Right ventricle myocardium inferior (tissue), 1 donor: ENCODE measurements around the gene TMEM200C. TPM values are rescaled to one million over a fixed set of nuclear protein-coding genes. Genes with fewer than 3 reads are reported as not detected.
"Not testable (repeated sequence)": the region's sequence is repeated elsewhere in the genome, so short reads cannot be mapped to it uniquely, and the experiment has no call there.

ENCODE experiments used
- ATAC-seq: fragments of 200-7000 bp; cut with Tn5 transposase; one replicate; pipeline ENCODE4 v1.9.1; 2020; ENCODE audit warnings: mild to moderate bottlenecking, moderate library complexity
- DNase-seq: peaks from one replicate; pipeline ENCODE4 v3.0.0; 2021; ENCODE audit errors: missing footprints
- intact Hi-C: fragments of 100-400 bp; cut with DNase I; formaldehyde crosslinking; loops from one replicate; pipeline ENCODE4 v1.11.0; 2022
- total RNA-seq: library from RNA; stranded (reverse); fragmentation: NEBNext Ultra II Directional; extraction: Animal tissue kit (Norgen Biotek cat#: 25700); gene quantifications from one replicate; pipeline ENCODE4 v1.2.1, GENCODE V29; 2021
- donor health status: DM: no; HTN: yes; CAD: no; lungs with severe emphysema.

TMEM200C gene
- total RNA-seq, 1 donor from 2014 or later: 0.95 TPM

DNA sequence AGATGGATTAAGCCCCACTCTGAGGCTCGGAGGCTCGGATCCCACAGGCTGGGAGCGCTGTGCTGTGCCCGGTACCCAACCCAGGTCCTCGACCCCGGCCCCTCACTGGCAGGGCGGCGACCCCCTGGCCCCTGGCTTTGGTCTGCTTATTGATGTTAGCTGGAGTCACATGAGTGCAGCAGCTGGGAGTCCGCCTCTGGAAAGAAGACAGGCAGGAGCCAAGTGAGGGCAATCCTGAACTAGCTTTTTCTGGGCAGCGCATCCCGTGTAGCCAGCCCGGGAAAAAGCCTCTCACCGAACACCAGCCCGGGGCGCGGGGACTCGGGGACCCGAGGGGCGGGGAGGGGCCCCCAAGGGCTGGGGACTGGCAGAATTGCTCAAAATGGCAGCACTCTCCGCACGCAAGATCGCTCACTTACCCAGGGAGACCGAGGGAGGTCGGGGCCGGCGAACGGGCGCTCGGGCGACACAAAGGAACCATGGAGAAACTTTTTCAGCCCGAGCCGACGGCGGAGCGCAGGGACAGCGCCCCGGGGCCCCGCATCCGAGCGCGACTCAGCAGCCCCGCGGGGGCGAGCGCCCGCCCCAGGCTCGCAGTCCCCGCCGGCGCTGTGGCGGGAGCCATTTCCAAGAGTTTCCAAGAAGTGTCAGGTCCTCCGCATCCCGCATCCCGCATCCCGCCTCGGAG lies 567 bp downstream of the TMEM200C start:
- DNase-seq (peak; percentile 63), ATAC-seq (no peak)
- intact Hi-C loops: loop anchor here (10.0 kb wide), 1 partner anchor 250 kb away; no protein-coding TSS in a partner anchor

DNA sequence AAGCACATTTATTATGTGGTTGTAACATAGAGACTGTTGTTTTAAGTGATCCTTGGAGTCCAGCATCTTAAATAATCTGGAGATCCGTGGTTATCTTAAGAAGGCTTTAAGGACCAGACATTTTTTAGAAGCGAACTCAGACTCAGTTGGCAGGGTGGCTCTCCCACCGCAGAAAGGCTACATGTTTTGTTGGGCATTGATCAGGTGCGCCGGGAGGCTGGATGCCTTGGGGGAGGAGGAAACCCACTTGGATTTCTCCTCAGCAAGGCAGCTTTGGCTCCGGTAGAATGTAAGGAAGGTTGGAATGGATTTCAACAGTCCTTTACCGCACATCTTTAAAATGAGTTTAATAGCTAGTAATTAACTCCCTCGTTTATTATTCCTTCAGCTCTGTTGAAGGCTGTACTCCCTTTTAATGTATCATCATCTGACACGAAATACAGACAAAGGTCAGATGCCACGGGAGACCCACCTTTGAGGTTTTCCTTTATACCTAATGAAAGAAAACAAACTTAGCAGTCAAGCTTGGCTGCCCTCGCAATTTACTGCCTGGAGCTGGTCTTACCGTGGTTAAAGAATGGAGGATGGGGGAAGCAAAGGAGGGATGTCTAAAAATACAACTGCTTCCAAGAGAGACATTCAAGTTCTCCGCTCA lies 1.2 kb downstream of the TMEM200C start:
- intact Hi-C loops: loop anchor here (10.0 kb wide), 1 partner anchor 251 kb away; no protein-coding TSS in a partner anchor
- no peak for DNase-seq
- ATAC-seq: no peak

DNA sequence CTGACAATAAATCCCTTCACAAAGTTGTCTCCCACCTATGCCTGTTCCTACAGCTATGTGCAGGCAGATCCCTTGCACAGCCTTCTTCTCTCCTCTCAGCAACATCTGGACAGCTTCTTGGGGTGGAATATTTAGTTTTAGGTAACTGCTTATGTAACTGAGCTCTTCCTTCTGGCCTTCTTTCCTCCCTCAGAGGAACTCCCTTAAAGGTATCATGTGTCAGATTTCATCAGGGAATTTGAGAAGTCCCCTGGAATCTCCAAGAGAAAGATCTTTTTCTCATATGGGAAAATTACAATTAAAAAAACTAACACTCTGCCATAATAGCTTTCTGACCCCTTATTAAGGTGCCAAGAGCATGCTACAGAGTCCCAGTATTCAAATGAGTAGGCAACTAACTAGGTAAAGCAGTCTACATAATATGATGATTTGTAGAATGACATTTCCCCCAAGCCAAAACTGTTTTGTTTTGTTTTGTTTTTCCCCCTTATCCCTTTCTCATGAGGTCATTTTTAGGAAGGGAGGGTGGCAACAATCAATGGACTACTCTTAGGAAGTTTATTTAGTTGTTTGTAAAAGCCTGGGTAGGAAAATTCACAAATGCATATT lies 2.4 kb downstream of the TMEM200C start:
- ATAC-seq: no peak
- DNase-seq: no peak
- intact Hi-C loops: loop anchor here (10.0 kb wide), 1 partner anchor 252 kb away; no protein-coding TSS in a partner anchor

DNA sequence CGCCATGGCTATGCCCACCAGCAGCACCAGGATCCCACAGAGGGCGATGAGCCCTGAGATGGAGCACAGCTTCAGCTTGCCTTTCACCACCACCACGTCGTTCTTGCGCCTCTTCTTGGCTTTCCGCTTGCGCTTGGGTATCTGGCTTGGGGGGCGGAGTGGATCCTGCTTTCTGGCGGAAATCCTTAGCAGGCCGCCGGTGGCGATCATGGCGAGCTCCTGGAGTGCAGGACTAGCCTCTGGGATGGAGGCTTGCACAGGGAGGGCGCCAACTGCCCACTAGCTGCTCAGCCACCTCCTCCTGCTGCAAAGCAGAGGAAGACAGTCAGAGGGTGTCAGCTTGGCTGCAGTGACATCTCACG lies 3.5 kb downstream of the TMEM200C start:
- no peak for ATAC-seq
- no peak for DNase-seq
- intact Hi-C loops: loop anchor here (10.0 kb wide), 1 partner anchor 253 kb away; no protein-coding TSS in a partner anchor

DNA sequence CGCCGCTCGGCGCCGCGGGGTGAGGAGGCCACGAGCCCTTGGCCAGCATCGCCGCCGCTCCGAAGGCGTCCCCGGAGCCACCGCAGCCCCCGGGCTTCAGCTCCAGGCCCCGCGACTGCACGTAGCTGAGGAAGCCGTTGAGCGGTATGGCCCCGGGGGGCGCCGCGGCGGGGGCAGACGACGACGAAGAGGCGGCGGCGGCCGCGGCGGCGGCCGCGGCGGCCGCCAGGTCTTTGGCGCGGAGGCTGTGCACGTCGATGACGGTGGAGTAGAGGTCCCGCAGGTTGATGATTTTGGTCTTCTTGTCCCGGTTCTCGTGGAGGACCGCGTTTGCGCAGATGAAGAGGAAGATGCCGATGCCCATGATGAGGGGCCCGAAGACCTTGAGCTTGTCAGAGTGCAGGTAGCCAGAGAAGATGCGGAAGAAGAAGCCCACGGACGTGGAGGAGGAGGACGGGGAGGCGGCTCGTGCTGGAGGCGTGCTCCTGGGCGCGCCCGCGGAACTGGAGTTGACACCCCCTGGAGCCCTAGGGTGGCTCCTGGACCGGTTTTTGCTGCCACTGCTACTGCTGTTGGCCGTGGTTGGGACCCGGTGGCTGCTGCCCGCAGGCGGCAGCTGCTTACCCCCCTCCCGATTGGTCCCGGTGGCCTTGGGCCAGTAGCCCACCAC lies 4.0 kb downstream of the TMEM200C start:
- ATAC-seq (no peak), DNase-seq (no peak)
- intact Hi-C loops: loop anchor here (10.0 kb wide), 1 partner anchor 253 kb away; no protein-coding TSS in a partner anchor

DNA sequence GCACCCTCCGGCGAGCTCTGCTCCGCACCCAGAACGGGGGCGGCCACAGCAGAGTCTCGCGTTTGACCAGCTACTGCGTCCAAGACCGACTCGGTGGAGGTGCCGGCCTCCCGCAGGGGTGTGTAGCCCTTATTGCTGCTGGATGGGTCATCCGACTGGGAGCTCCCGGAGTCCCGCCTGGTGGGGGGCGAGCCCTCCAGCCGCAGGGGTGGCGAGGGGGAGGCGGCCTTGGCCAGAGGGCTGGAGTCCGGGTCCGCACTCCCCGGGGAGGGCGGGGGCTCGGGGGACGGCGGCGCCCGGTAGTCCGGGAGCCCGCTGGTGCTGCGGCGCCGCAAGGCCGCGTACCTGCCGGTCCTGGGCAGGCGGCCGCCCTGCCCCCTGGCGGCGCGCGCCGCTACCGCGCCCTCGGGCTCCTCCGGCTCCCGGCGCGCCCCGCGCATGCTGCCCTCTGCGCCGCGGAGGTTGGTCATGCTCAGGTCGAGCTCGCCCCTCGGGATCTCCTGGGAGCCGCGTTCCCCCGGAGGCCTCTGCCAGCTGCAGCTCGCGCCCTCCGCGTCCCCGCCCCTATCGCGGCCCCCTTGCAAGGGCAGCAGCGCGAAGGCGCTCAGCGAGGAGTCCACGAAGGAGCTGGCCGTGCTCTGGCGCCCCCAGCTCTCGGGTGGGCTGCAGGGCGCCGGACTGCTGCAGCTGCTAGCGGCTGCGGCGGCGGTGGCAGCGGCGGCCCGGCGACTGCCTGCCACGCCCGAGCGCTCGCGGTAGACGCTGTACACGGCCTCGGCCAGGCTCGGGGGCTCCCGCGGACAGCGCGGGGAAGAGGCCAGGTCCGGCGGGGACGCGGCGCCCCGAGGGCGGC lies 4.8 kb downstream of the TMEM200C start:
- intact Hi-C loops: loop anchor here (10.0 kb wide), 1 partner anchor 254 kb away; no protein-coding TSS in a partner anchor

DNA sequence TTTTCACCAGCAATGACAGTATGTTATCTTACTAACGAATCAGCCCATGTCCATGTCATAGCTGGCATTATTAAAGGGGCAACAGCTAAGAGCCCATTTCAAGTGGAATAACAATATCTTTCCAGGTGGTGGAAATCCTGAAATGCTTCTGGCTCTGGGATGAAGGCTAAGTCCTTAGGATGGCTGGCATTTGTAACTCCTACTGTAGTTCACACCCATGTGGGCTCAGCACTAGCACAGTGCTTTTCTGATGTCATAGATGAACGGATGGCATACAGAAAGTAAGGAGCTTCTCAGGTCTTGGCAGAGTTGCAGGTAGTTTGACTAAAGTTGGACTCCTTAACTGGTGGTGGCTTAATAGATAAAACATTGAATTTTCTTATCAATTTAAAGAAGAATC lies 10.0 kb downstream of the TMEM200C start:
- intact Hi-C loops: no loop called here
- no peak for ATAC-seq

More for the DNA sequence above, 4.8 kb downstream of the TMEM200C start:
- DNase-seq (no peak), ATAC-seq (peak; percentile 84)

DNA sequence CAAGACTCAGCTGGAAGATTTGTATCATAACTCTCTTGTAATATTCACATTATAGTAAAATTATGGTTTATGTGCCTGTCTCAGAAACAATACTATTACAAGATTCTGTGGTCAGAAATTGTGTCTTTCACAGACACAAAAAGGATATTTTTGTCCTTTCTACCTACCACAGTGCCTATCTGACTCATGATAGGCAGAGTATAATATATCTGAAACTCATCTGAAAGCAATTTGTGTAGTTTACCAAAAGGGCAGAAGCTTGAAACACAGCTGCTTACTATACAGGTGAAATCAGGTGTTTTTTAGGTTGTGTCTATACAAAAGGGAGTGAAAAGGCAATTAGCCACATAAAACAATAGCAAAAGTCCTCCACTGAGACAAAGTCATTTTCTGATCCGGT lies 10.9 kb downstream of the TMEM200C start:
- ATAC-seq: no peak
- intact Hi-C loops: loop anchor here (5.0 kb wide), 1 partner anchor 1003 kb away; no protein-coding TSS in a partner anchor
- no peak for DNase-seq

More for the DNA sequence above, 10.0 kb downstream of the TMEM200C start:
- DNase-seq: no peak

DNA sequence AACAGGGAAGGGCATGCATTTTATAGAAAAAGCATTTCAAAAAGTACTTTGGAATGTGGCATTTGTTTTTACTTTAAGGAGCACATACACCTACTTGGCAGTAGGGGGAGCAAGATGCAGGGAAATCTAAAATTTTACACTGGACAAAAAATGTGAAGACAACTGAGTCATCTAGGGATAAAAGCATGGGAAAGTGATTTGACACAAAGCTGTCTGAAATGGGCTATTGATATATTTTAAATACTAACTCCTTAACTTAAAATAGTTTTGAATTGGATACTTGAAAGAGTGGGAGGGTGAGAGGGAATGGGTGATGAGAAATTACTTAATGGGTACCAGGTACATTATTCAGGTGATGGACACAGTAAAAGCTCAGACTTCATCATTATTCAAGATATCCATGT lies 15.8 kb downstream of the TMEM200C start:
- ATAC-seq (no peak), DNase-seq (no peak)
- intact Hi-C loops: loop anchor here (2.0 to 5.0 kb wide), 3 partner anchors 339 to 603 kb away; no protein-coding TSS in a partner anchor

DNA sequence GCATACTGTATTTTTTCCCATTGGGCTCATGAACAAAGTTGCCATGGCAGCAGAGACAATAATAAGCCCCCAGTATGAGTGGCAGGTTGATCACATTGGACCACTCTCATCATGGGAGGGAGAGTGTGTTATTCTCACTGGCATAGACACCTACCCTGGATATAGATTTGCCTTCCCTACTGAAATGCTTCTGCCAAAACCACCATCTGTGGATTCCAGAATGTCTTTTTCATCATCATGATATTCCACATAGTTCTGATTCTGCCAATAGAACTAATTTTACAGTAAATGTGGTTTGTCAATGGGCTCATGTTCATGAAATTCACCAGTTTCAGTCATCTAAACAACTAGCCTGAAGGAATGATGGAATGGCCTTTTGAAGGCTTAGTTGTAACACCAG lies 18.4 kb downstream of the TMEM200C start:
- DNase-seq (no peak), ATAC-seq (no peak)
- intact Hi-C loops: loop anchor here (5.0 kb wide), 1 partner anchor 525 kb away; no protein-coding TSS in a partner anchor

DNA sequence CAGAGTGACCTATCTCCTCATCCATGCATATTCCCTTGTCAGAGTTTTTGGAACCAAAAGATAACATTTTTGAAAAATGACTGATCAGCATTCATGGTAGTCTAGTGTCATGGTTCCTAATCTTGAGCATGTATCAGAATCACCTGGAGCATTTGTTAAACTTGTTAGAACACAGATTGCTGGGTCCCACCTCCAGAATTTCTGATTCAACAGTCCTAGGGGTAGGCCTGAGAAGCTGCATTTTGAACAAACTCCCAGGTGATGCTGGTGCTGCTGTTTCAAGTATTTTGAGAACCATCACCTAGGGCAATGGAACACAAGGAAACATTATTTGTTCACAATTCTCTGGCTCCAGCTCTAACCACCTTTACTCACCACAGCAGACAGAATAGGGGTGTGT lies 21.0 kb downstream of the TMEM200C start:
- ATAC-seq (no peak), DNase-seq (no peak)
- intact Hi-C loops: no loop called here

DNA sequence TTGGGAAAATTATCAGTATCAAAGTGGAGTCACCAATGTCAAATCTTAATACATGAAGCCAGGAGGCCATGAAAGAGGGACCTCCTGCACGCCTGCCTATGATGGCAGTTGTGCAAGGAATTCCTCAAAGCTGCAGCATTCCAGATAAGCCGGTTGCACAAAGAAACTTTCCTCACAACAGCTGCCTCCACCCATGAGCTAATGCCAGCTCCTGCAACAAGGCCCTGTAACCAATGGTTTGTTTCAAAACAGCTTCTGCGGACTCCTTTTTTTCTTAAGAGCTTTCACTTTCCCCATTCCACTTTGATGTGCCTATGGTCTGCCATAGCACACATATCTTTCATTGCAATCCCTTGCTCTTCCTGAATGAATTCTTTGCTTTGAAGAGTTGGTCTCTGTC lies 22.4 kb downstream of the TMEM200C start:
- intact Hi-C loops: no loop called here
- DNase-seq (no peak), ATAC-seq (no peak)

DNA sequence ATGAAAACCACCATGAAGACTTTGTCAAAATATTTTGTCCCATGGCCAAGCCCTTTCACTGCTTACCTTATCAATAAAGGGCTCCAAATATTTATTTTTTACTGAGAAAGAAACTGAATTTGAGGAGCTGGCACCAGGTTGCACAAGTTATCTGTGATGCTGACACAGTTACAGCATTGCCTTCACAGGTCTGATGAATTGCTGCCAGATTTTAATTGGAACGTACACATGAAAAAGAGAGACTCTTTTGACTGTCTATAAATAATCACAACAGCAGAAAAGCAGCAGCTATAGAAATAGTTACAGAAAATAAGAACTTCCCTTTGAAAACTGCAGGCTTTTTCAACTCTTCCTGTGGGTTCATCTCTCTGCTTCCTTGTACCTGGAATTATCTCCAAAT lies 23.9 kb downstream of the TMEM200C start:
- intact Hi-C loops: no loop called here
- DNase-seq: no peak
- no peak for ATAC-seq

DNA sequence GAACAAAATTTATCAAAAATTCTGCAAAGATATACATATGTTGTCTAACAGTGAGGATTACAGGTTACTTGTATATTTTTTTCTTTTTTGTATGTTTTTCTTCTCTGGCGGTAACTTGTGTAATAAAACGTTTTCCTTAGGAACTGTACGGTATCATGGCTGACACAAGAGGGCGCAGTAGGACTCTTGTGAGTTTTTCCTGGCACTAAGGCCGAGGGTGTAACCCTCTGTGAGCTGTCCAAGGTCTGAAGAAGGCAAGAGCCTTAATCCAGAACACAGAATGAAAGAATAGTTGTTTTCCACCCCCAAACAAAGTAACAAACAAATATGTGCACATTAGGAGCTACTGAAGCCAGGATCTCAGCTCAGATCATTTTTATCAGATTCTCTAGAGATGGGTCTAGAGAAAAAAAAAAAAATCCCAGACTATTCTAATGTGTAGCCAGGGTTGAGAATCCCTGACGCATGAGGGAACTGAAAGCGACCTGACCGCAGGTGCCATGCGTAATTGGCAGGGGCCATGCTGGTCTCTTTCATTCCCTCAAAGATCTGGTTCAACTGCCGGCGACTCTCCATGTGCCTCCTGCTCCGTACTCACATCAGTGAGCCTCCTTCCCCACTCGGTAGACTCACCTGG lies 27.0 kb downstream of the TMEM200C start:
- peak; percentile 88 for ATAC-seq
- intact Hi-C loops: loop anchor here (5.0 kb wide), 1 partner anchor 1014 kb away; no protein-coding TSS in a partner anchor
- DNase-seq: no peak

DNA sequence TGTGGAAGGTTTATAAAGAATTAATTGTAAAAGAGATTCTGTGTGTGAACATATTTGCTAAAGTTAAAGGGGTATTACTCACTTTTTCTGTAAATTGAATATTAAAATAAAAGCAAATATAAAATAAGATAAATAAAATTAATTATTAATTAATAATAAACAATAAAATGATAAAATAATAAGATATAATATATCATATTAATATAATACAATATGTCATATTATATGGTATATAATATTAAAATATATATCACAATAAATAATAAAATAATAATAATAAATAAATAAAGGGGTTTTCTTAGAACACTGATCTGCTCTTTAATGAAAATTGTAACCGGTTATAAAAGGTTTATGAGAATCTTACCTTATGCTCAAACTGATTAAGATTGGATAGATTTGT lies 29.8 kb downstream of the TMEM200C start:
- intact Hi-C loops: loop anchor here (5.0 kb wide), 1 partner anchor 1017 kb away; no protein-coding TSS in a partner anchor
- DNase-seq: no peak
- no peak for ATAC-seq

DNA sequence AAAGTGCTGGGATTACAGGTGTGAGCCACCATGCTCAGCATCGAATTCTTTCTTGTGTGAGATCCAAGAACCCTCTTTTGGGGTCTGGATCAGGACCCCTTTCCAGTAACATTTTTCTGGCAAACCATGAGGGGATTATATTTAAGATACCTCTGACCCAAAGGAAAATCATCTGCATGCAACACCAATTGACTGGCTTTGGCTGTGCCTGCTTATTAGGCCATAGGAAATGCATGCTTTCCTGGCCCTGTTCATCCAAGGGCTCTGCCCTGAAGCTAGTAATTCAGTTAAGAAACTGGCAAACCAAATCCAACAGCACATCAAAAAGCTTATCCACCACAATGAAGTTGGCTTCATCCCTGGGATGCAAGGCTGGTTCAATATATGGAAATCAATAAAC lies 33.2 kb downstream of the TMEM200C start:
- DNase-seq, intact Hi-C loops, ATAC-seq: not testable (repeated sequence)

DNA sequence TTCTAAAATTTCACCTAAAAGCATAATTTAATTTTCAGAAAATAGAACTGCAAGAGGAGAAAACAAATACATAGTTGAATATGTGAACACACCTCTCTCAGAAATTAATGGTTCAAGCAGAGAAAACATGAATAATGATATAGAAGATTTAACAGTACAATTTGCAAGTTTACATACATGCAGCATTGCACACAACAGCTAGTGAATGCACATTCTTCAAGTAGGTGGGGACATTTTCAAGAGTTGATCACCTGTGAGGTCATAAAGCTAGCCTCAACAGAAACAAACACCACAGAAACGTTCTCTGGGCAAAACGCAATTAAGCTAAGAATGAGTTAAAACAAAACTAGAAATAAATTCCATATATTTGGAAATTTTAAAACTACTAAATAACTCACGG lies 38.1 kb downstream of the TMEM200C start:
- ATAC-seq (no peak), DNase-seq (no peak)
- intact Hi-C loops: no loop called here

DNA sequence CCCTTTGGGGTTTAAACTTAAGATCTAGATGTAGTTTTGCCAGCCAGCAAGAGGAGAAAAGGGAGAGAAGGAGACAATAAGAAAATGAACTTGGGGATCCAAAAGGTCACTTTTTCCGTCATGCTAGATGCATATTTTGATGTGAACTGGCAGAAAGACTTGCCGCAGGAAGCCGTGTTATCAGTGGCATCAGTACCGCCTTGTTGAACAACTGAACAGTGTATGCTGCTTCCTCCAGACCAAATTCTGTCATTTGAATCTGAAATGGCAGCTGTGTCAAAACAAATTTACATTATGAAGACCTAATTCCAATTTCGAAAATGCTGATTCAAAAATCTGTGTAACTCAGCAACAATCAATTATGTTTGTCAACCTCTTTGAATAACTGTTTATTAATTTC lies 42.1 kb downstream of the TMEM200C start:
- intact Hi-C loops: no loop called here
- DNase-seq (no peak), ATAC-seq (no peak)
